GM12891 (cell line): ENCODE results near the gene RBM8A.

Experiments
- PAX5 ChIP-seq: IDR thresholded peaks from 2 replicates; pipeline ENCODE4 v1.6.1; 2011; ENCODE audit warnings: low read length, moderate library complexity, mild to moderate bottlenecking; ENCODE audit not compliant: insufficient read depth, severe bottlenecking
- POLR2A ChIP-seq: IDR thresholded peaks from 2 replicates; pipeline ENCODE4 v1.6.1; 2011; ENCODE audit warnings: low read depth, low read length, control low read depth
- POLR2AphosphoS5 ChIP-seq: IDR thresholded peaks from 2 replicates; pipeline ENCODE4 v1.6.1; 2011; ENCODE audit warnings: low read depth, low read length, control low read depth
- SPI1 ChIP-seq: IDR thresholded peaks from 2 replicates; pipeline ENCODE4 v1.6.1; 2011; ENCODE audit warnings: low read depth, low read length, control low read depth

GRCh38 chr1:145961425-145962156 is 34.3 kb upstream of the RBM8A start:
- TF ChIP-seq POLR2A (no peak), SPI1 (no peak), POLR2AphosphoS5 (no peak), PAX5 (no peak)
